Stimulated activated naive CD8-positive, alpha-beta T cell treated with anti-CD3 and anti-CD28 coated beads, Interleukin-15, Interleukin-2, amounts not matched to agents 100 U/mL and 50 U/mL, for 24 hours (primary cell): ENCODE data around the gene RIOK3.
A peak's percentile ranks its signal among the peaks of the same experiment; 100 is the strongest.
"Not testable (repeated sequence)": the region's sequence is repeated elsewhere in the genome, so short reads cannot be mapped to it uniquely, and the experiment has no call there.

Source experiments
- ATAC-seq: fragments of 150-1000 bp; cut with Tn5 transposase; one replicate; pipeline ENCODE4 v1.10.0; 2021
- DNase-seq: peaks from one replicate; pipeline ENCODE4 v3.0.0; 2021

RIOK3 gene

GRCh38 chr18:23498877-23499276 is 45.8 kb downstream of the RIOK3 start:
- DNase-seq, result peak; percentile 77
- ATAC-seq, result peak; percentile 46

DNA sequence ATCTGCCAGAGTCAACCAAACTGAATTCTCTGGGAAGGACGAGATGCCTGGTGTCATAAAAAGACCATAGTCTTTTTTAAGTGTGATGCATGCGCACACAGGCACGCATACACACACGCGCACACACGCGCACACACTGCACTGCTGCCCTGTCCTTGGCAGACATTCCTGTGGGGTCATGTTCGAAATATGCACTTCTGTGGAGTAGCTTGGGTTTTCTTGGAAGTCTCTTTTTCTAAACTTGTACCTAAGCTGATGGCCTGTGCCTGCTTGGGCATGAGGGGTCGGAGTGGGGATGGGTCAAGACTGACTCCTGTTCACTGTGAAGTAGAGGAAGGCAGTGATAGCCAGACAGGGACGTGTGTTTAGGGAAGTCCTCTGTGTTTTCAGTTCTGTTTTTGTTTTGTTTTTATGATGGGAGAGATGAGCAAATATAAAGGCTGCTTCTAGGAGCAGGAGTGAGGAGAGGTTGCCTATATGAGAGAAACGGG is 46.2 kb downstream of the RIOK3 start:
- DNase-seq, result no peak
- no peak for ATAC-seq

GRCh38 chr18:23501626-23502025 is 48.5 kb downstream of the RIOK3 start:
- ATAC-seq, result no peak
- DNase-seq, result no peak

- DNase-seq, result no peak
- no peak for ATAC-seq
Measured at GRCh38 chr18:23502516-23503037, 49.5 kb downstream of the RIOK3 start.

GRCh38 chr18:23503038-23503962 is 50.2 kb downstream of the RIOK3 start, which contains the start of gene RMC1:
RMC1 (plus strand) TSS chr18:23503511; CDS start chr18:23503619, 108 bp downstream.
- DNase-seq (peak; percentile 100), ATAC-seq (peak; percentile 95)

DNA sequence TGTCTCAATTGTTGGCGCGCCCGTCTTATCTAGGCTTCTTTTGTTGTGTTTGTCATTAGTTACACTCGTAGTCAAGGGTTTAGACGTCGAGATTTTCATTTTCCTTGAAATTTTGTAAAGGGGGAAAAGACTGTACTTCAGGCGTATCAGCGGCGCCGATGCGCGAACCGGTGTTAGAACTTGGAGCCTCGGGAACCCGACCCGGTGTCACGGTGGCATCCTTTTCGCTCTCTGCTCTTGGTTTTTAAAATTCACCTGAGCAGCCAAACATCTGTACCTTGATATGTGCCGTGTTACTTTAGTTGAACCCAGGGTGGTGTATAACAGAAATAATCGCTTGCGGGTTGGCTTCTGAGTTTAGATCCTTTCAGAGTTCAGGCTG is 50.9 kb downstream of the RIOK3 start:
- peak; percentile 27 for DNase-seq
- ATAC-seq, result no peak

GRCh38 chr18:23504720-23505119 is 51.6 kb downstream of the RIOK3 start:
- ATAC-seq (no peak), DNase-seq (no peak)

DNA sequence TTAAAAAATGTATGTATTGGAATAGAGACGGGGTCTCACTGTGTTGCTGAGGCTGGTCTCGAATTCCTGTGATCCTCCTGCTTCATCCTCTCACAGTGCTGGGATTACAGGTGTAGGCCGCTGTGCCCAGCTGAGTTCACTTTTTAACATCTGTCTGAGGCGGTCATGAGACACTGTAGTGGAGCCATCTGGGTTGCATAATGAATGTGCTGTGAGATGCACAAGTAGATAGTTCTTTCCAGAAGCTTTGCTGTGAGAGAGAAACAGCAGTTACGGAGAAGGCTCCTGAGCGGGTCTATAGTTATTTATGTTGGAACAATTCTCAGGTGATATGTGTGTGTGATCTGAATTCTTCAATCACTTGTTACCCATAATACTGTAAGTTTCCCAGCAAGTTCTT is 53.3 kb downstream of the RIOK3 start:
- DNase-seq (no peak), ATAC-seq (no peak)

- DNase-seq, ATAC-seq: not testable (repeated sequence)
Measured at GRCh38 chr18:23510923-23511322, 57.8 kb downstream of the RIOK3 start.

DNA sequence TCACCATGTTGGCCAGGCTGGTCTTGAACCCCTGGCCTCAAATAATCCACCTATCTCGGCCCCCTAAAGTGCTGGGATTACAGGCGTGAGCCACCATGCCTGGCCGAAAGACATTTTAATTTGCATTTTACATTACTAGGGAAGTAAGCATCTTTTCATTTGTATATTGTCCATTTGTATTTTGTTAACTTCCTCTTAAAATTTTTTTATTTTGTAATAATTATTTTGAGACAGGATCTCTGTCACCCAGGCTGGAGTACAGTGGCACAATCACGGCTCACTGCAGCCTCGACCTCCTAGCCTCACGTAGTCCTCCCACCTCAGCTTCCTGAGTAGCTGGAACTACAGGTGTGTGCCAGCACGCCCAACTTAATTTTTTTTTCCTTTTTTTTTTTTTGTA is 59.1 kb downstream of the RIOK3 start:
- ATAC-seq, DNase-seq: not testable (repeated sequence)

DNA sequence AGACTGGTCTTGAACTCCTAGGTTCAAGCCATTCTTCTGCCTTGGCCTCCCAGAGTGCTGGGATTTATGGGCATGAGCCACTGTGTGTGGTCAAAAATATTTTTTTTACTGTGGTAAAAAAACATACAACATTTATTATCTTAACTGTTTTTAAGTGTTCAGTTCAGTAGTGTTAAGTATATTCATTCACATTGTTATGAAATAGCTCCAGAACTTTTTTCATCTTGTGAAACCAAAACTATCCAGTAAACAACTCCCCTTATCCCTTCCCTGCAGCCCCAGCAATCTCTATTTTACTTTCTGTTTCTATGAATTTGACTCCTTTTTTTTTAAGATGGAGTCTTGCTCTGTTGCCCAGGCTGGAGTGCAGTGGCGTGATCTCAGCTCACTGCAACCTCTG is 59.6 kb downstream of the RIOK3 start:
- DNase-seq, result no peak
- ATAC-seq, result no peak

DNA sequence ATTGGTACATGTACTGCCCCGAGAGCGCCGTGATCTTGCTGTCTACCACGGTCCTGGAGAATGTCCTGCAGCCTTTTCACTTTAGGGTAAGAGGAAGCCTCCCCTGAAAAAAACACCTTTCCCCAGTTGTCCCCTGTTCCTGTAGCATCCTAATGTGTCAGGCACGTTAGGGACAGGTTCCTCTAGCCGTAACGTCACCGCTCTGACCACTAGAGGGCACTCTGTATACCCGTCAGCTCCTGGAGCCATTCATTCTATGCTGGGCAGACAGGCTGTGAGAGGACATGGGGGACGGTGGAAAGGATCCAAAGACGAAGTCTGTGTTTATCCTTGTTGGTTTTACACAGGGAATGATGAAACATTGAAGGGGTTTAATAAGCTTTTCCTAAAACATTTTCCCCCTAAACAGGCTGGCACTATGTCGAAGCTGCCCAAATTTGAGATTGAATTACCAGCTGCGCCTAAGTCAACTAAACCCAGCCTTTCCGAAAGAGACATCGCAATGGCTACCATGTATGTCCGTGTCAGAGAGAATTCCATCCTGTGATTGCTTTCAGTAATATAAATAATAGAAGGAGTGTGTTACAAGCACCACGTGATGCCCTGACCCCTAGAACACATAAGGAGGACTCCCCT is 62.9 kb downstream of the RIOK3 start:
- peak; percentile 74 for DNase-seq
- peak; percentile 93 for ATAC-seq

- DNase-seq (no peak), ATAC-seq (no peak)
Measured at GRCh38 chr18:23519734-23520133, 66.6 kb downstream of the RIOK3 start.

DNA sequence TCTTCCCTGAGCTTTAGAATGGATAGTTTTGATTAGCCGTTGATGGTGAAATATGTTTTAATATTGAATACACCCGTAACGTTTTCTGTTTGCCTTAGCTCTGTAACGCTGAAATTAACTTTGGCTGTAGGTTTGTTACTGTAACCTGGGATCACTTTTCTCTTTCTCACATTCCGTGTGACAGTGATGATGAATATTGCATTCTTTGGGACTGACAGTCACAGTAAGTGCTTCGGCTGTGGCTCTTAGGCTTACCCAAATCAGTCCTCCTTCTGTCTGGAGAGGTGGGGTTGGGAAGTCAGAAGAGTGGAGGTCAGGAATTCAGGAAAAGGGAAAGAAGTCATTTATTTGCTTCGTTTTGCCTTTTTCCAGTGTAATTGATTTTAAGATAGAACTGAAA is 68.2 kb downstream of the RIOK3 start:
- DNase-seq, result no peak
- ATAC-seq, result no peak

DNA sequence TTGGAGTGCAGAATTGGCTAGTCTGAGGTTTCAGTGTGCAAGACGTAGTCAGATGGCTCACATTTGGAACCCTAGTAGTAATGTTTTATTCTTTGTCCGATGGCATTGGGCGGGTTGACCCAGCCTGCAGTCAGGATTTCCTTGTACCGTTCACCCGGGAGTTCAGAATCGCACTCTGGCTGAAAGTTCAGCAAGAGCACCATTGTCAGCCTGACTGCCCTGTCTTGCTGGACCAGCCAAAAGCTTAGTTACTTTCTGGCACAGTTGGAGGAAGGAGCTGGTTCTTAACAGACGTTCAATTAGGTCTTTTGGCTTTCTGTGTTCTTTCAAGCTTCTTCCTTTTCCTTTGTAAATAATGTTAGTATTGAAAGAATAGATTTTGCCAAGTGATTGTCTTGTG is 68.8 kb downstream of the RIOK3 start:
- DNase-seq, result no peak
- no peak for ATAC-seq

DNA sequence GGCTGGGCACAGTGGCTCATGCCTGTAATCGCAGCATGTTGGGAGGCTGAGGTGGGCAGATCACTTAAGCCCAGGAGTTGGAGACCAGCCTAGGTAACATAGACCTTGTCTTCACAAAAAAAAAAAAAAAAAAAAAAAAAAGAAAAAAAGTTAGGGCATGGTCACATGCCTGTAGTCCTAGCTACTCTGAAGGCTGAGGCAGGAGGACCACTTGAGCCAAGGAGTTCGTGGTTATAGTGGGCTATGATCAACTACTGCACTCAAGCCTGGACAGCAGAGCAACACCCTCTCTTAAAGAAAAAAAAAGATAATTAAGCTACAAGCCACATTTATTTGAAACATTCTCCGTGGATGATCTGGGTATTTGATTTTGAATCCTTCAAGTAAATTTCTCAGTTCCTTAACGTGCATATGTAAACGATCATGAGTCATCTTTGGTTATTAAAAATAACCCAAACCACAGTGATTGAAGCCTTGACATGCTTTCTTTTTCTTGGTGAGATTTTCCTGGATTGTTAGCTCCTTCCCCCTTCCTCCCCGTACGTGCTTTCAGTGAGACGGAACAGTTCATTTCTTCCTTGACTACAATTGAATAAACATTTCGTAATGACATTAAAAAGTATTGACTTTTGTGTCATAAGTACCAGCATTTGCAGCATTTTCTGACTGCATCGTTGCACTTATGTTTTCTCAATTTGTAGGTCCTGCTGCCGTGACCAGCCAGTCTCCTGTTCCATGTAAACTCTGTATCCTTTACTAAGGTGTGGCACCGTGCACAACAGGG is 70.5 kb downstream of the RIOK3 start:
- ATAC-seq, result no peak
- DNase-seq, result no peak

- ATAC-seq (no peak), DNase-seq (no peak)
Measured at GRCh38 chr18:23524213-23524707, 71.2 kb downstream of the RIOK3 start.

GRCh38 chr18:23526501-23527063 is 73.5 kb downstream of the RIOK3 start:
- ATAC-seq, result no peak
- DNase-seq, result no peak

DNA sequence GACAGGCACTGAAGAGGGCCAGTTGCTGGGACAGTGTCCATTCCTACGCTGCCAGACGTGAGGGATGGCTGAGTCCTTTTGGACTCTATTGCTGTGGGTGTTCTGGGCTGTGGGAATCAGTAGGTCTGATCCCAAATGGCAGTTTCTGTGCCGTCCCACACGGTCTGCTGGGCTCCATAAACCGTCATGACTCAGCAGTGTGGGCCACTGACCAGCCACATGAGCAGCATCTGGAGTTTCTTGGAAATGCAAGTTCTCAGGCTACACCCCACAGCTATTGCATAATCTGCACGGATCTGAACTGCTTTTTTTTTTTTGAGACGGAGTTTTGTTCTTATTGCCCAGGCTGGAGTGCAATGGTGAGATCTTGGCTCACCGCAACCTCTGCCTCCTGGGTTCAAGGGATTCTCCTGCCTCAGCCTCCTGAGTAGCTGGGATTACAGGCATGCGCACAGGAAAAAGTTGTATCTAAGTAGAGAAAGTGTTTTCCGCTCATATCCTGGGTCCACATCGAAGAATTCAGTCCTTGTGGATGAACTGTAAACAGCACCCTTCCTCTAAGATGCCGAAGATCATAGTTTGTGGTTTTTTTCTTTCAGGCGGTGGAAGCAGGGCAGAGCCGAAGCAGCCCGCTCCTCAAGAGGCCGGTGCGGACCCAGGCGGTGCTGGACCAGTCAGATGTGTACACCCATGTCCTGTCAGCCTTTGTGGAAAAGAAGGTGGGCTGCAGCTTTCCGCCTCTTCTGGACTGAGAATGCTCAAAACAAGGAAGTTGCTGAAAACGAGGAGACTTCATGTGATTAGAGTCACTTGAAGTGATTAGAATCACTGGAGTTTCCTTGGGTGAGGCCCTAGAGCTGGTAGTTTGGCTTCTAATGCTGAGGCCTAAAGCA is 75.7 kb downstream of the RIOK3 start:
- DNase-seq (no peak), ATAC-seq (no peak)

DNA sequence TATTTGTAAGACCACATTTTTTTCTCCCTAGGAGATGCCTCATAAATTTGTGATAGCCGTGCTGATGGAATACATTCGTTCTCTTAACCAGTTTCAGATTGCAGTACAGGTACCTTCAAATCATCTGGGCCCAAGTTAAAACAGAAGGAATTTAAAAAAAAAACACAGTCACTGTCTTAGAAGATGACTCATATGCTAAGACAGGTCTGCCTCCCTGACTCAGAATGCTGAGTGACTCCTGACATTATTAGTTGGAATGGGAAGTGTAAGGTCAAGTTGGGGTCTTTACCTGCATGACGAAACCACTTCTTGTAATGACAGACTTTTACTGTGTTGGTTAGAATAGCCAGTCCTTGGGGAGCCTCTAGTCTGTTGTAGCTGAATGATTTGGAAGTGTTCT is 76.5 kb downstream of the RIOK3 start:
- DNase-seq, result no peak
- peak; percentile 81 for ATAC-seq

GRCh38 chr18:23530195-23530594 is 77.1 kb downstream of the RIOK3 start:
- ATAC-seq (no peak), DNase-seq (no peak)
